Measurements from ENCODE around the gene MED31. TPM values are rescaled to one million over a fixed set of nuclear protein-coding genes. Genes with fewer than 3 reads are reported as not detected.

The MED31 gene
- total and polyA plus RNA-seq, 3 donors from 2014 or later, result 14.9 to 31.3 (median 19.3) TPM

GRCh38 chr17:6679241-6679640 is 27.8 kb upstream of the MED31 start:
- H3K4me1 ChIP-seq, result no peaks in the 10 kb centered on the region
- TF ChIP-seq CTCF (IDR thresholded peaks at IDR 0.05), result no peak
- no peak for TF ChIP-seq POLR2A (IDR thresholded peaks at IDR 0.05)
- WGBS, 2 donors, result 89% methylated on average over 6 of the region's 6 CpGs
- intact Hi-C loops (cut with DNase I; ENCODE audit: low total_unique reads), result no loop called here
- H3K27ac ChIP-seq, result no peak overlapping the region
- no peaks in the 10 kb centered on the region for H3K27me3 ChIP-seq
- no peaks in the 10 kb centered on the region for H3K9me3 ChIP-seq
- H3K4me3 ChIP-seq, result no peak overlapping the region
- no peaks in the 10 kb centered on the region for H3K36me3 ChIP-seq (ENCODE audit: low read depth, missing control alignments)
- DNase-seq, result no peak

- 80 to 83% methylated on average over 2 to 7 of the region's 7 CpGs for WGBS, 2 donors
- no peaks in the 10 kb centered on the region for H3K27me3 ChIP-seq
- no peaks in the 10 kb centered on the region for H3K9me3 ChIP-seq
- H3K4me1 ChIP-seq, result no peaks in the 10 kb centered on the region
- TF ChIP-seq POLR2A (IDR thresholded peaks at IDR 0.05) (no peak), CTCF (IDR thresholded peaks at IDR 0.05) (no peak)
- no peaks in the 10 kb centered on the region for H3K36me3 ChIP-seq (ENCODE audit: low read depth, missing control alignments)
- no peak for DNase-seq
- H3K27ac ChIP-seq, result no peak overlapping the region
- no peak overlapping the region for H3K4me3 ChIP-seq
- intact Hi-C loops (cut with DNase I; ENCODE audit: low total_unique reads), result no loop called here
Observed at GRCh38 chr17:6677946-6678345, 26.5 kb upstream of the MED31 start.

GRCh38 chr17:6677158-6677831 is 25.9 kb upstream of the MED31 start:
- TF ChIP-seq CTCF (IDR thresholded peaks at IDR 0.05), result no peak
- no peak for TF ChIP-seq POLR2A (IDR thresholded peaks at IDR 0.05)

GRCh38 chr17:6676802-6677157 is 25.4 kb upstream of the MED31 start:
- Histone ChIP-seq H3K9me3 (no peaks in the 10 kb centered on the region), H3K27ac (no peak overlapping the region), H3K4me1 (no peaks in the 10 kb centered on the region), H3K4me3 (no peak overlapping the region), H3K36me3 (ENCODE audit: low read depth, missing control alignments) (no peaks in the 10 kb centered on the region), H3K27me3 (no peaks in the 10 kb centered on the region)
- intact Hi-C loops (cut with DNase I; ENCODE audit: low total_unique reads), result no loop called here
- DNase-seq, result no peak
- TF ChIP-seq POLR2A (IDR thresholded peaks at IDR 0.05), result no peak
- TF ChIP-seq CTCF (IDR thresholded peaks at IDR 0.05), result no peak
- 82 to 93% methylated on average over 6 of the region's 6 CpGs for WGBS, 2 donors

More at GRCh38 chr17:6677158-6677831, 25.9 kb upstream of the MED31 start:
- Histone ChIP-seq H3K27me3 (no peaks in the 10 kb centered on the region), H3K4me3 (no peak overlapping the region), H3K9me3 (no peaks in the 10 kb centered on the region), H3K27ac (no peak overlapping the region), H3K4me1 (no peaks in the 10 kb centered on the region), H3K36me3 (ENCODE audit: low read depth, missing control alignments) (no peaks in the 10 kb centered on the region)
- DNase-seq, result no peak
- intact Hi-C loops (cut with DNase I; ENCODE audit: low total_unique reads), result no loop called here
- 70 to 79% methylated on average over 8 to 16 of the region's 16 CpGs for WGBS, 2 donors

GRCh38 chr17:6675201-6675825 is 23.9 kb upstream of the MED31 start:
- Histone ChIP-seq H3K27ac (no peak overlapping the region), H3K4me3 (no peak overlapping the region), H3K9me3 (no peaks in the 10 kb centered on the region), H3K36me3 (ENCODE audit: low read depth, missing control alignments) (no peaks in the 10 kb centered on the region), H3K4me1 (no peaks in the 10 kb centered on the region), H3K27me3 (no peaks in the 10 kb centered on the region)
- intact Hi-C loops (cut with DNase I; ENCODE audit: low total_unique reads), result no loop called here
- no peak for DNase-seq
- WGBS, 2 donors, result 82 to 86% methylated on average over 9 to 11 of the region's 11 CpGs
- no peak for TF ChIP-seq CTCF (IDR thresholded peaks at IDR 0.05)
- no peak for TF ChIP-seq POLR2A (IDR thresholded peaks at IDR 0.05)

Data from testis (tissue), 3 donors.